SIG-M5 treated with dmso at 0.1 percent for 504 hours (cell line): ENCODE results near the gene RASSF9.

Experiments
- DNase-seq: peaks from one replicate; lab custom pipeline; 2025; ENCODE audit not compliant: unreplicated experiment; lab: John Stamatoyannopoulos, UW

Gene RASSF9

GRCh38 chr12:85821759-85822158 is 14.4 kb downstream of the RASSF9 start:
- no peak for DNase-seq

DNA sequence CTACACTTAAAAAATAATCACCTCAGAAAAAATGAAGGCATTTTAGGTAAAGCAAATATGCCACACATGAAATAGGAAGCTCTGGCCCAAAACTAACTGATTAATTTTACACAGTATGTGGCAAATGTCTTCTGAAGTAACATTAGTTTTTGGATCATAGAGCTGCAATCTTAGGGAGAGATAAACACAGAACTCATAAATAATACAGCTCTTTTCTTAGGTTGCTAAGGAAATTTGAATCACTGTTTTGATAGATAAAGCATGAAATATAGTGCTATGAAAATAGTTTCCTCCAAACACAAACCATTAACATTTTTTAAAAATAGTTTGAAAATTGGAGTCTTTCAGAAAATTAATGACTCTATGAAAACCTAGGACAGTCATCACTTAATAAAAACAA is 15.0 kb downstream of the RASSF9 start:
- DNase-seq: no peak

DNA sequence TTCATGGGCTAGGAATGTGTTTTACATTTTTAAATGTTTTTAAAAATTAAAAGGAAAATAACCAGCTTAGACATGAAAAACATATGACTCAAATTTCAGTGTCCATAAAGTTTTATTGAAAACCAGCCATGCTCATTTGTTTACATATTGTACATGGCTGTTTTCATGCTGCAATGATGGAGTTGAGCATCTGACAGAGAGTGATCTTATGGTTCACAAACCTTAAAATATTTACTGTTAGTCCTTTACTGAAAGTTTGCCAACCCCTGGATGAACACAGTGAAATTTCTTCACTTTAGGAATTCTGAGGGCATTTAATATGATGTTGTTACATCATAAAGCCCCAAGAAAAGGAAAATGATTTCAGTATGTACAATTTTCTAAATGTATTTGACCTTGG is 16.1 kb downstream of the RASSF9 start:
- no peak for DNase-seq

GRCh38 chr12:85814741-85815140 is 21.5 kb downstream of the RASSF9 start:
- DNase-seq: no peak

- no peak for DNase-seq
Observed at GRCh38 chr12:85814071-85814470, 22.1 kb downstream of the RASSF9 start.

DNA sequence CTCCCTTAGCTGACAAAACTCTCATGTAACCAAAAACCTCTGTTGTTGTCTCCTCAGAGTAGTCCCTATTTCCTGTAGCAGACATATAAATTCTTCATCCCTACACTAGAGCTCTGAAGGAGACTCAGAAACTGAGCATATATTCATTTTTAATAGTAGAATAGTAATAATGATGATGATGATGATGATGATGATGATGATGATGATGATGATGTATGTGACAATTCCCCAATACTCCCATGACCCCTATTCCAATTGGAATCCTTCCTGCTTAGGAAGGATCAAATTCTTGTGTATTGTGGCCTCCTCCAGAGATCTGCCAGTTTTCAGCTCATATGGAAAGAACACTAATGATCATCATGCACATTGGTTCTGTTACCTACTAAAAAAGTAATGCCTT is 26.7 kb downstream of the RASSF9 start:
- no peak for DNase-seq

- DNase-seq: no peak
Observed at GRCh38 chr12:85807730-85808129, 28.5 kb downstream of the RASSF9 start.

GRCh38 chr12:85805654-85806053 is 30.6 kb downstream of the RASSF9 start:
- DNase-seq: no peak

GRCh38 chr12:85804663-85805062 is 31.5 kb downstream of the RASSF9 start:
- DNase-seq: no peak

- DNase-seq: no peak
Observed at GRCh38 chr12:85803923-85804322, 32.3 kb downstream of the RASSF9 start.

DNA sequence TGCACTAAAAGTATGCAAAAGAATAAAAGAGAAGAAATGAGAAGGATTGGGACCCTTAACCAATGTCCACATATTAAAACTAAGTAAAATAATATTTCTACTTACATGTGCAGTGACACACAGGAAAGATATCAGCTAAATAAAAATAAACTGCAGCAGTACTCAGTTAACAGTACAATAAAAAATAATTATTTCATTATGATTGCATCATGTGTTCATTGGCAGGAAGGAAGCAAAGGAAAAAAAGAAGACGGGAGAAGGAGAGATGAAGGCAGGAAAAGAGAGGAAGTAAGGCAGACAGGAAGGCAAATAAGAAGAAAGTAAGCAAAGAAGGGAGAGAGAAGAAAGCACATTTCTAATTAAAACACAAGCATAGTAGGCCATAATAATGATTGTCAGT is 33.0 kb downstream of the RASSF9 start:
- no peak for DNase-seq

- DNase-seq: no peak
Observed at GRCh38 chr12:85798122-85798521, 38.1 kb downstream of the RASSF9 start.

DNA sequence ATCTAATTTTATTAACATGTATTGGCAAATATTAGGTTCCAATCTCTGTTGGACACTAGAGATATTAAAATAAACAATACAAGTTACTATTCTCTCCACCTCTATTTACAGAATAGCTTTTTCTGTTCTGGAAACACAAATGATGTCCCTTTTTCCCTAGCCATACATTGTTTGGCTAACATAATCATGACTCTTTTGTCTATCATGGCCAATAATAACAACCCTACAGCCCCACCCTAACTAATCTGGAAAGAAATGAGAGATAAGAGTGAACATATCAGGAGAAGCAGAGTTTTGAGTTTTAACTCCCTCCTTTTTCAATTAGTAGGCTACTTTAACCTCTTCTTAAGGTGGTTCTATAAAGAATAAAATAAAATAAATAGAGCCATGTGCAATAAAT is 40.2 kb downstream of the RASSF9 start:
- no peak for DNase-seq

GRCh38 chr12:85794531-85794930 is 41.7 kb downstream of the RASSF9 start:
- no peak for DNase-seq

DNA sequence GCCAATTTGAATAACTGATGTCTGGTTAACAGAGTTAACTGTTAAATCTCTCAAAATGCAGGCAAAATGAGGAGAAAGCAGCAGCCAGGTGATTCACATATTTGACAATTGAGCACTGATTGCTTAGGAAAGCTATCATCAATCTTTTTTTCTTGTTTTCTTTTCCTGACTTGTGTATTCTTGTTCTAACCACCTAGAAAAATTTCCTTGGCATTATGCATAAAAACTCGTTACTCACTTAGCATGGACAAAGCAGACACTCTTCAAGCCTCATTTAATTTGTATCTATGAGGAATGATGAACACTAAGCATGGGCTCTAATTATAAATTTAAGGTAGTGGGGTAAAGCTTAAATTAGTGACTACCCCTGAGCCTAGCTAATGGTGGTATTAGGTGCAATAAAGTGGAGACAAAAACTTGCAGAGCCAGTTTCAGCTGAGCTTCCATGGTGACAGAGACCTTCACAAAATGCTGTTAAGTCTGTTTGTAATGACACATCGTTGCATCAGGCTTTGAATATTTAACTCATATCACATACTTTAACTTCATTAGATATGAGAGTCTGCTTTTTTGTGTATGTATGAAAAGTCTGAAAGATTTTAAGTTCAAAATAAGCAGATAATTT is 52.0 kb downstream of the RASSF9 start:
- no peak for DNase-seq

GRCh38 chr12:85782711-85783110 is 53.5 kb downstream of the RASSF9 start:
- DNase-seq: no peak

DNA sequence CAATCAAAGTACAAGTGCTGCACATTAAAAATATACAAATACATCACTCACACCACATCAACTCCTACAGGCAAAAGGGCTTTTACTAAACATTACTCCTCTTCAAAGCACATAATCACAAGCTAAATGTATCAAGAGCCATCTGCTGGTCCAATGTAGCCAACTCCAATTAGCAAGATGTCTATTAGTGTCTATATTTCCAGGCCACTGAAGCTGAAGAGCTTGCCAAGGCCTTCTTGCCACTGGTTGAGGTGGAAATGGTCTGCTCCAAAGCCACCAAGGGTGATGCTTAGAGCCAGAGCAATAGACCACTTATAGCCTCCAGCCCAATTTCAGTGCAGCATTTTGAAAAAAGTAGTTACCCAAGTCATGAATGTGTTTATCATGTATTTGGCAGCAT is 54.4 kb downstream of the RASSF9 start:
- no peak for DNase-seq

DNA sequence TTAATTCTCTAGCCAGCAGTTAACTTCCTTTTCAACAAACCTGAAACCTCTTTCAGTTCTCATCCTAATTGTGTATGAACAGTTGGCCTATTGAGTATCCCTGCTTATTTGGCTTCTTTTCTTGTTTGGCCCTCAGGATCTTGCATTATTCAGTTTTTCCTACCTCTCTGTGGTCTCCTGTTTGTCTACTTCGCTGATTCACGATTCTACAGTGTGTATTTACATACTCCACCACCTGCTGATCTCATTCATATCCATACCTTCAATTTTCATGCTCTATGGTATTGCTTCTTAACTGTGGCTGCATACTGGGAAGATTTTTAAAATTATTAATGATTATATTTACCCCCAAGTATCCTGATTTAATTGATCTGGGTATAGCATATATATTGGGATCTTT is 56.4 kb downstream of the RASSF9 start:
- no peak for DNase-seq

GRCh38 chr12:85775091-85775490 is 61.1 kb downstream of the RASSF9 start:
- DNase-seq: no peak

GRCh38 chr12:85765453-85765869 is 70.7 kb downstream of the RASSF9 start:
- no peak for DNase-seq

- DNase-seq: no peak
Observed at GRCh38 chr12:85759623-85760022, 76.6 kb downstream of the RASSF9 start.

GRCh38 chr12:85759091-85759490 is 77.1 kb downstream of the RASSF9 start:
- DNase-seq: no peak

DNA sequence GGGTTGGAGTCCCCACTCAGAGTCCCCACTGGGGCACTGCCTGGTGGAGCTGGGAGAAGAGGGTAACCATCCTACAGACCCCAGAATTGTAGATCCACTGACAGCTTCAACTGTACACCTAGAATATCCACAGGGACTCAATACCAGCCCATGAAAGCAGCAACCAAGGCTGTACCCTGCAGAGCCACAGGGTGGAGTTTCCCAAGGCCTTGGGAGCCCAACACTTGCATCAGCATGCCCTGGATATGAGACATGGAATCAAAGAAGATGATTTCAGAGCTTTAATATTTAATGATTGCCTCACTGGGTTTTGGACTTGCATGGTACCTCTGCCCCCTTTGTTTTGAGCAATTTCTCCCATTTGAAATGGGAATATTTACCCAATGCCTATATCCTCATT is 80.4 kb downstream of the RASSF9 start:
- DNase-seq: no peak
